Posterior vena cava (tissue), 2 donors: Measurements from ENCODE around the gene FGL2. TPM values are rescaled to one million over a fixed set of nuclear protein-coding genes. Genes with fewer than 3 reads are reported as not detected.
"Not testable (repeated sequence)": the region's sequence is repeated elsewhere in the genome, so short reads cannot be mapped to it uniquely, and the experiment has no call there.

Experiments used
- DNase-seq: peaks from one replicate; pipeline ENCODE4 v3.0.0-alpha.2; 2020; ENCODE audit warnings: low spot score
- intact Hi-C, 2 donors: fragments of 100-400 bp; cut with DNase I; formaldehyde crosslinking; loops; one replicate each; pipeline versions ENCODE4 v1.14.1 to v1.14.2; 2022 to 2023
- total RNA-seq, 2 donors: library from RNA; stranded (reverse); fragmentation: NEBNext Ultra II Directional; extraction: Animal tissue kit (Norgen Biotek cat#: 25700); gene quantifications; one replicate each; pipeline ENCODE4 v1.2.1, GENCODE V29; 2021
- donor health status: DM: yes; HTN: yes; CAD: no.
- donor health status: DM: yes; HTN: yes; CAD: no.

The FGL2 gene
- total RNA-seq, 2 donors from 2014 or later = 31.9 to 72.6 TPM

DNA sequence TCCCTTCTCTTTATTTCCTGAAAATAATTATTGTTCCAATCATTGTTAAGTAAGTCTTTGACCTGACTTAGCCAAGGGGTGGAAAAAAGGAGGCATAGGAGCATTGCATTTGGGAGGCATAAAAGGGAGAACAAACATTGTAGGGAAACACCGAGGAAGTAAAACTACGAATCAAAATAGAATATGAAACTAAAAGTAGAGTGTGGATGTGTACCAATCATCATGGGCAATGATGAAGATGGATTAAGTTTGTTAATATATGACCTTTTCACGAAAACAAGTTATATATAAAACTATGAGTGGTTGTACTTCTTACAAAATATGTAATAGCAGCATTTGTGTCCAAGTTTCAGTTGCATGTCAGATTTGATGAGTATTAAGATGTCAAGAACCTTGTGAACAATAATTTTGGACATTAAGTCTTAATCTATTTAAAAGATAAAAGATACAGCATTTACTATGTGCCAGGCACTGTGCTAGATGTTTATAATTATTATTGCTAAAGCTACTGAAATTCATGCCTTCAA is 24.3 kb downstream of the FGL2 start:
- intact Hi-C loops, DNase-seq: not testable (repeated sequence)

DNA sequence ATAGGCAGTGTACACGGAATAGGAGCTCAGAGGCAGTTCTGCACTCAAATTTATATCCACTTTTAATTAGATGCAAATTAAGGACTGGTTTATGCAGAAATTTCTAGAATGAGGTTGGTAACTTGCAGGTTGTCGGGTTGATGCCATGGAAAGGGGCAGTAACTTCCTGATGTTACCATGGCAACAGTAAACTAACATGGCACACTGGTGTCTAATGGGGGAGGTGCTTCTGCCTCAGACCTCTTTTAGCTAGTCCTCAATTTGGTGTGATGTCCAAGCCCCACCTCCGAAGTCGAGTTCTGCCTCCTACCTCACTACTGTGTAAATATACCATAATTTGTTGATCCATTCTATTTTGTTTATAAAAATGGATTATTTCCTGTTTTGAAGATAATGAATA is 25.2 kb downstream of the FGL2 start:
- intact Hi-C loops = not testable (repeated sequence)

GRCh38 chr7:77172437-77173172 is 27.0 kb downstream of the FGL2 start:
- intact Hi-C loops, DNase-seq: not testable (repeated sequence)

More for the DNA sequence above, 25.2 kb downstream of the FGL2 start:
- DNase-seq = not testable (repeated sequence)

DNA sequence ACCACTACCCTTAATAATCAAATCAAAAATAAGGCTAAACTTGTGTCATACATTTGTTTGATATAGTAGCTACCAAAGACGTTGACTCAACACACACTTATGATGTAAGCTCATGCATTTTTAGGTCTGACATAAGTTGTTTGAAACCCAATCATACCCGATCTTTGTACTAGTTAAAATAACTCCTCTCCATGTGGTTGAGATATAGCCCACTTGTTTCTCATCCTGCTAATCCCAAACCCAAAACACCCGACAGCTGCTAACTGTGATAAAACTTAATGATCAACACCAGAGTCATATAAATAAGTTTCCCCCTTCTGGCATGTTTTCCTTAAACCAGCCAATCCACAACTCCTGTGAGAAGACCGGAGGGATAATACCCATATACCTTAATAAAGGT is 28.5 kb downstream of the FGL2 start:
- intact Hi-C loops = not testable (repeated sequence)

GRCh38 chr7:77157446-77157845 is 42.2 kb downstream of the FGL2 start:
- no peak for DNase-seq
- intact Hi-C loops = no loop called here

More for the DNA sequence above, 28.5 kb downstream of the FGL2 start:
- DNase-seq = not testable (repeated sequence)

- DNase-seq, intact Hi-C loops: not testable (repeated sequence)
These were observed 42.6 kb downstream of the FGL2 start for GRCh38 chr7:77157034-77157433.

- DNase-seq, intact Hi-C loops: not testable (repeated sequence)
These were observed 43.8 kb downstream of the FGL2 start for GRCh38 chr7:77155601-77156377.

DNA sequence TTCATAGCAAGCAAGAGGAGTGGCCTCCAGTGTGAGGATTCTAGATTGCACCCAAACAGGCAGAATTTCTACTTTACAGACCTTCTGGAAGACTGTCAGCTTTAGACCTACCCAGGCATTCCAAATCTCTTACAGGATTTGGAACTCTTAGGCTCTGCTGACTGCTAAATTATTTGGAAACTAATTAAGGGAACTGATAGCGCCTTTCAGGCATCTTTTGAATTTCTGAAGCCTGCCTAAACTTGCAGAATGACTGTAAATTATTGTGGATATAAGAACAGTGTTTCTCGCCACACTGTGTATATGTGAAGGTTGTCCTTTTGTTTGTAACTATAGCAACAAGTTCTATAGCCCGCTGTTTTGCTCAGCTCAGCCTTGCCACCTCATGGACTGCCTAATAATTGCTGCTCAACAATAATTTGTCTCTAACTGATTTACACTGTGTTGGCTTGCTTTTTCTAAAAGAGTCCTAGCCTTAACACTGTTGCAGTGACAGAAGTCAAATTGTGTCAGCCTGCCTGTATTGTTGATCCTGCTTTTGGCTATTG is 44.6 kb downstream of the FGL2 start:
- DNase-seq, intact Hi-C loops: not testable (repeated sequence)

GRCh38 chr7:77152232-77152631 is 47.4 kb downstream of the FGL2 start:
- intact Hi-C loops, DNase-seq: not testable (repeated sequence)

Other genes starting within 250 kb of the FGL2 start
- gene SPDYE17, start 167.5 kb downstream of the FGL2 start, total RNA-seq = not detected
- gene SPDYE18, start 137.3 kb downstream of the FGL2 start, total RNA-seq = under 1 TPM in 1 of 2 donors, not detected in 1; 0.24 TPM
- 10 to 100 TPM; 12.7 to 12.9 TPM for gene CCDC146, start 77.2 kb downstream of the FGL2 start, total RNA-seq
- gene GSAP, start 216.5 kb upstream of the FGL2 start, total RNA-seq = 10 to 100 TPM in 1 of 2 donors, 1 to 10 TPM in 1; 9.7 to 11.4 TPM